Left renal pelvis (tissue), 4 donors: ENCODE data around the gene CCL22. TPM values are rescaled to one million over a fixed set of nuclear protein-coding genes. Genes with fewer than 3 reads are reported as not detected.
"Not testable (repeated sequence)": the region's sequence is repeated elsewhere in the genome, so short reads cannot be mapped to it uniquely, and the experiment has no call there.

Experiments used
- DNase-seq, 4 donors: peaks; one replicate each; pipeline ENCODE4 v3.0.0-alpha.2; 2013; ENCODE audit warnings: low read depth in 4 of 4, low spot score in 3 of 4
- polyA plus RNA-seq, 4 donors: library from polyadenylated mRNA; unstranded; fragments of 120-200 nt; gene quantifications; one replicate each; pipeline ENCODE4 v1.2.1, GENCODE V29; 2013; ENCODE audit not compliant: insufficient read length in 4 of 4

Gene CCL22
- polyA plus RNA-seq, 4 donors, result 0.04 to 0.15 (median 0.11) TPM

GRCh38 chr16:57374067-57374534, 15.5 kb downstream of the CCL22 start:
- DNase-seq, result no peak

GRCh38 chr16:57374925-57375465, 16.4 kb downstream of the CCL22 start:
- DNase-seq, result not testable (repeated sequence)

GRCh38 chr16:57376313-57376818, 17.8 kb downstream of the CCL22 start:
- DNase-seq, result no peak

- DNase-seq, result no peak
Observed at GRCh38 chr16:57377080-57377841, 18.7 kb downstream of the CCL22 start.

GRCh38 chr16:57379579-57379978, 21.0 kb downstream of the CCL22 start:
- no peak for DNase-seq

GRCh38 chr16:57380671-57381462, 22.3 kb downstream of the CCL22 start:
- DNase-seq, result no peak

- no peak for DNase-seq
Observed at GRCh38 chr16:57381791-57382534, 23.4 kb downstream of the CCL22 start.

GRCh38 chr16:57382535-57383275, 24.1 kb downstream of the CCL22 start:
- no peak for DNase-seq

- no peak for DNase-seq
Observed at GRCh38 chr16:57383276-57384247, 25.0 kb downstream of the CCL22 start.

- no peak for DNase-seq
Observed at GRCh38 chr16:57384248-57385070, 25.9 kb downstream of the CCL22 start.

GRCh38 chr16:57385083-57385482, 26.5 kb downstream of the CCL22 start:
- DNase-seq, result no peak

- DNase-seq, result no peak
Observed at GRCh38 chr16:57386381-57386951, 27.9 kb downstream of the CCL22 start.

GRCh38 chr16:57387598-57388354, 29.2 kb downstream of the CCL22 start:
- DNase-seq, result no peak

GRCh38 chr16:57388359-57389086, 29.9 kb downstream of the CCL22 start:
- DNase-seq, result no peak

- no peak for DNase-seq
Observed at GRCh38 chr16:57389087-57389468, 30.5 kb downstream of the CCL22 start.

GRCh38 chr16:57390636-57391295, 32.2 kb downstream of the CCL22 start:
- no peak for DNase-seq
